PC-3 (cell line): ENCODE results near the gene COX6A2.

ENCODE experiments used
- CTCF ChIP-seq: fragments of 300-600 bp; sonication (generic); conservative IDR thresholded peaks from 2 replicates; pipeline ENCODE4 v1.5.1; 2017; ENCODE audit warnings: antibody characterized with exemption, low read depth, mild to moderate bottlenecking, low read length
- EZH2 ChIP-seq: fragments of 300-600 bp; sonication (generic); IDR thresholded peaks from one replicate; pipeline ENCODE4 v1.6.1; 2017; ENCODE audit warnings: antibody characterized with exemption, mild to moderate bottlenecking, low read length; ENCODE audit not compliant: unreplicated experiment

GRCh38 chr16:31461921-31462804, 34.0 kb upstream of the COX6A2 start:
- TF ChIP-seq CTCF (no peak), EZH2 (no peak)
